ENCODE data around the gene PRR7.

The PRR7 gene

GRCh38 chr5:177501874-177502678, 55.5 kb downstream of the PRR7 start:
- DNase-seq = no peak

GRCh38 chr5:177502886-177503285, 56.3 kb downstream of the PRR7 start:
- no peak for DNase-seq

- DNase-seq = no peak
Observed at GRCh38 chr5:177503351-177504085, 56.9 kb downstream of the PRR7 start.

- DNase-seq = no peak
Observed at GRCh38 chr5:177504086-177505056, 57.8 kb downstream of the PRR7 start.

- no peak for DNase-seq
Observed at GRCh38 chr5:177505075-177505474, 58.5 kb downstream of the PRR7 start.
